MCF 10A (cell line): ENCODE data around the gene MPRIP. TPM values are rescaled to one million over a fixed set of nuclear protein-coding genes. Genes with fewer than 3 reads are reported as not detected.

Experiments
- BruUV-seq: library from RNA; stranded (reverse); fragments of 400-500 nt; replicated peaks from 2 replicates; lab custom pipeline; 2021; lab: Mats Ljungman, UMichigan
- CTCF ChIA-PET: fragments of 300-600 bp; sonication (Branson Sonifier 250); formaldehyde crosslinking; extraction: SDS; loops from one replicate; lab custom pipeline; 2021; ENCODE audit warnings: antibody characterized with exemption, inconsistent platforms; lab: Yijun Ruan, JAX
- POLR2A ChIA-PET: fragments of 300-600, 350-650 bp; sonication (Branson Sonifier 250); formaldehyde crosslinking; extraction: SDS; loops from one replicate; lab custom pipeline; 2020; ENCODE audit warnings: antibody characterized with exemption, inconsistent platforms; lab: Yijun Ruan, JAX
- DNase-seq: peaks from one replicate; pipeline ENCODE4 v3.0.0-alpha.2; 2018; ENCODE audit not compliant: unreplicated experiment
- H3K27ac Mint-ChIP-seq: one replicate; pipeline ENCODE4 v1.8.0; 2022; ENCODE audit warnings: mild to moderate bottlenecking, low read depth, mixed read lengths; ENCODE audit not compliant: unreplicated experiment
- H3K27me3 Mint-ChIP-seq: one replicate; pipeline ENCODE4 v1.8.0; 2022; ENCODE audit warnings: mixed read lengths; ENCODE audit not compliant: insufficient read depth, unreplicated experiment
- H3K36me3 Mint-ChIP-seq: one replicate; pipeline ENCODE4 v1.8.0; 2022; ENCODE audit warnings: mild to moderate bottlenecking, moderate library complexity, mixed read lengths; ENCODE audit not compliant: insufficient read depth, unreplicated experiment
- H3K4me1 Mint-ChIP-seq: one replicate; pipeline ENCODE4 v1.8.0; 2022; ENCODE audit warnings: mixed read lengths; ENCODE audit not compliant: insufficient read depth, unreplicated experiment
- H3K4me3 Mint-ChIP-seq: one replicate; pipeline ENCODE4 v1.8.0; 2022; ENCODE audit warnings: mild to moderate bottlenecking, moderate library complexity, mixed read lengths; ENCODE audit not compliant: unreplicated experiment
- H3K9me3 Mint-ChIP-seq: one replicate; pipeline ENCODE4 v1.8.0; 2022; ENCODE audit warnings: mixed read lengths; ENCODE audit not compliant: unreplicated experiment
- intact Hi-C: fragments of 100-400 bp; cut with micrococcal nuclease; formaldehyde crosslinking; loops from 2 replicates; pipeline ENCODE4 v1.14.1; 2022
- total RNA-seq: library from RNA; stranded (reverse); gene quantifications from 2 replicates; pipeline ENCODE4 v1.2.3, GENCODE V29; 2022
- TF ChIP-seq, protein P1 (sequence below): fragments of 200-600 bp; IDR thresholded peaks from one replicate; pipeline ENCODE4 v1.8.0; 2022; ENCODE audit warnings: antibody characterized with exemption, mild to moderate bottlenecking; ENCODE audit not compliant: unreplicated experiment

The MPRIP gene
- total RNA-seq, 1 experiment from 2014 or later: 230 TPM

GRCh38 chr17:17180141-17180603 is 137.9 kb downstream of the MPRIP start:
- H3K27ac Mint-ChIP-seq: no peak overlapping the region
- no peaks in the 10 kb centered on the region for H3K9me3 Mint-ChIP-seq
- no TSS peak for BruUV-seq
- no peak for DNase-seq
- intact Hi-C loops: no loop called here
- no peak overlapping the region for H3K4me3 Mint-ChIP-seq
- no peaks in the 10 kb centered on the region for H3K27me3 Mint-ChIP-seq
- TF ChIP-seq, protein P1, sequence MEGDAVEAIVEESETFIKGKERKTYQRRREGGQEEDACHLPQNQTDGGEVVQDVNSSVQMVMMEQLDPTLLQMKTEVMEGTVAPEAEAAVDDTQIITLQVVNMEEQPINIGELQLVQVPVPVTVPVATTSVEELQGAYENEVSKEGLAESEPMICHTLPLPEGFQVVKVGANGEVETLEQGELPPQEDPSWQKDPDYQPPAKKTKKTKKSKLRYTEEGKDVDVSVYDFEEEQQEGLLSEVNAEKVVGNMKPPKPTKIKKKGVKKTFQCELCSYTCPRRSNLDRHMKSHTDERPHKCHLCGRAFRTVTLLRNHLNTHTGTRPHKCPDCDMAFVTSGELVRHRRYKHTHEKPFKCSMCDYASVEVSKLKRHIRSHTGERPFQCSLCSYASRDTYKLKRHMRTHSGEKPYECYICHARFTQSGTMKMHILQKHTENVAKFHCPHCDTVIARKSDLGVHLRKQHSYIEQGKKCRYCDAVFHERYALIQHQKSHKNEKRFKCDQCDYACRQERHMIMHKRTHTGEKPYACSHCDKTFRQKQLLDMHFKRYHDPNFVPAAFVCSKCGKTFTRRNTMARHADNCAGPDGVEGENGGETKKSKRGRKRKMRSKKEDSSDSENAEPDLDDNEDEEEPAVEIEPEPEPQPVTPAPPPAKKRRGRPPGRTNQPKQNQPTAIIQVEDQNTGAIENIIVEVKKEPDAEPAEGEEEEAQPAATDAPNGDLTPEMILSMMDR: no peak
- POLR2A ChIA-PET: no interaction called here
- peaks cover 72% of the 10 kb centered on the region for H3K36me3 Mint-ChIP-seq
- H3K4me1 Mint-ChIP-seq: no peaks in the 10 kb centered on the region
- CTCF ChIA-PET: interaction anchor here (0.6 kb wide), 1 partner anchor 245 kb away, joined by 3 read pairs; no protein-coding TSS in a partner anchor

DNA sequence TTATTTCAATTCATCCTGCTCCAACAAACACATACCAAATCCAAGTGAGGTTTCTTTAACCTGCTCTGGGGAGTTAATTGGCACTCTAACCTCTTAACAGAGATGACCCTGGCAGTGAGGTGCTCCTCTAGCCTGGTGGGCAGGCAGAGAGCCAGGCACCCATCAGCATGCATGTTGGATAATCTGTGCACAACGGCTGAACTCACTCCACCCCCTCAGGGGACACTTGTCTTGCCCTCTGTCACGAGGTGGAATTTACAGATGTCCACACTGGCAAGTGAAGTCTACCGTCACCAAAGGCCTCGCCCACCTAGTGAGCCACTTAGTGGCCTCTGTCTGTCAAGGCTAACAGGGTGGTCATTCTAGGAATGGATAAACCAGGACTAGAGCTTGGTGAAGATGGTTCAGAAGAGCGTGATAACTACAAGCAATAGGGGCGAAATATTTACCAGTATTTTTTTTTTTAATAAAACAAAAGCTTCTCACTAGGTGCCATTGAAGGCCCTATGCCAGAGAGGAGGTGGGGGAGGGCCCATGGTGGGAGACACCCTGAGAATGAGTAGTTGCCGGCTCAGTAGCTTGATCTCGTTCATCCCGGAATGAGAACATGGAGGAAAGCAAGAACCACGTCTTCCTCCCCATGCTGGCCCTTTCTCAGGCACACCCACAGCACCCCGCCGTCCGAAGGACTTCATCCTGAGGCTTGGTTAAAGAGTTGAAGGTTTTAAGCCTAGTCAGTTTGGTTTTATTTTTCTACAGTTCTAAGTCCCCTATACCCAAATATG is 138.7 kb downstream of the MPRIP start:
- Mint-ChIP-seq H3K9me3 (no peaks in the 10 kb centered on the region), H3K27me3 (no peaks in the 10 kb centered on the region), H3K4me1 (no peaks in the 10 kb centered on the region), H3K4me3 (no peak overlapping the region), H3K27ac (peak overlapping the region; percentile 46), H3K36me3 (peaks cover 78% of the 10 kb centered on the region)
- CTCF ChIA-PET: interaction anchor here (0.5 to 0.6 kb wide), 2 partner anchors 9 to 14 kb away, joined by 3 read pairs; no protein-coding TSS in a partner anchor
- DNase-seq: no peak
- no TSS peak for BruUV-seq
- POLR2A ChIA-PET: interaction anchor here (0.7 kb wide), 1 partner anchor 11 kb away, joined by 3 read pairs; no protein-coding TSS in a partner anchor
- intact Hi-C loops: no loop called here
- TF ChIP-seq, protein P1: no peak

DNA sequence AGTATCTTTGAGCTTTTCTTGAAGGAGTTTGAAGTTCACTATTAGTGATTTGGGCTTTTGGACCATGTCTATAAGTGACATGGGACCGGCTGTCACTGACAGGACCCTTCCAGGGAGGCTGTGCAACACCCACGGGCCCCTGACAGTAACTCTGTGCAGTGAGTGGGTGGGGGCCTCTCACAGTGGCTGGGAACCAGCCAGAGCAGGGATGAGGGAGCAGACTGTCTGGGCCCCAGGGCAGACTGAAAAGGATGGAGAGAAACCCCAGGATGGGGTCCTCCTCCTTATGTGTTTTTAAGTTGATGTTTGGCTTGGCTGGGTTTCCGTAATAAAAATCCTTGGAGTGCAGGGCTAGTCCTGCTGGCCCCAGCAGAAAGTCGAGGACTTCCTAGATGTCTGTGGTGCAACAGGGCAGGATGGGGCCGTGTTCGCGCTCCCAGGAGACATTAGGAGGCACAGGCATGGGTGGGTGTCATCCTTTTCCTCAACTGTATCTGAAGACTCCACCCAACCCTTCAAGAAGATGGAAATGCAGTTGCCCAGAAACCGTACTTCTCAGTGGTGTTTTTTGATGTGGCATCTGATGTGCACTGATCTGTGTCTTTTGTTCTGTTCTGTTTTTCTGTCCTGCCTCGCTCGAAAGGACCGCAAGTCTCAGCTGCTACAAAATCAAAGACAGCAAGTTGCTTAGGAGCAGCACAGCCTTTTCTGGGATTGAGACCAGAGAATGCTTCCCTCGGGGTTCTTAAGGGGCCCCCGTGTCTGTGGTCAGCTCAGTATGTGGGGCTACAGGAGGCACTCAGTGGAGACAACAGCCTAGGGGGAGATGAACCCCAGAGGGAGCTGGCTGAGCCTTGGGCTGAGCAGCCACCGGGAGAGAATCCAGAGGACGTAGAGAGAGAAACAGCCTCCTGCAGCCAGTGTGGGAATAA is 139.7 kb downstream of the MPRIP start:
- ChIA-PET POLR2A (interaction anchor here (0.6 to 1.5 kb wide), 3 partner anchors 10 to 141 kb away, joined by 3 read pairs; no protein-coding TSS in a partner anchor), CTCF (interaction anchor here (0.6 kb wide), 1 partner anchor 13 kb away, joined by 3 read pairs; no protein-coding TSS in a partner anchor)
- Mint-ChIP-seq H3K9me3 (no peaks in the 10 kb centered on the region), H3K4me1 (no peaks in the 10 kb centered on the region), H3K27ac (peak overlapping the region; percentile 46), H3K4me3 (no peak overlapping the region), H3K27me3 (no peaks in the 10 kb centered on the region), H3K36me3 (peaks cover 73% of the 10 kb centered on the region)
- TF ChIP-seq, protein P1: no peak
- no peak for DNase-seq
- no TSS peak for BruUV-seq
- intact Hi-C loops: no loop called here
